Hematopoietic multipotent progenitor cell treated with erythropoietin and hydrocortisone succinate and interleukin-3 and kit ligand, for 15 days (in vitro differentiated cells): Measurements from ENCODE around the gene HSFX2.
"Not testable (repeated sequence)": the region's sequence is repeated elsewhere in the genome, so short reads cannot be mapped to it uniquely, and the experiment has no call there.

ENCODE experiments used
- DNase-seq: peaks from one replicate; pipeline ENCODE4 v3.0.0-alpha.2; 2015; ENCODE audit warnings: low spot score

HSFX2 gene

GRCh38 chrX:149590993-149591392, 4.1 kb downstream of the HSFX2 start:
- not testable (repeated sequence) for DNase-seq

GRCh38 chrX:149587359-149587758, 7.8 kb downstream of the HSFX2 start, which contains the start of gene MAGEA9B:
Gene MAGEA9B, minus strand, starts transcription at chrX:149587459. Its CDS starts 4,280 bp downstream, at chrX:149583179.
- not testable (repeated sequence) for DNase-seq

GRCh38 chrX:149585631-149586030, 9.5 kb downstream of the HSFX2 start:
- DNase-seq: not testable (repeated sequence)

- DNase-seq: not testable (repeated sequence)
Observed at GRCh38 chrX:149573456-149573855, 21.7 kb downstream of the HSFX2 start.

GRCh38 chrX:149572743-149573142, 22.4 kb downstream of the HSFX2 start:
- DNase-seq: no peak

- no peak for DNase-seq
Observed at GRCh38 chrX:149571770-149572169, 23.3 kb downstream of the HSFX2 start.

- DNase-seq: no peak
Observed at GRCh38 chrX:149570668-149571067, 24.4 kb downstream of the HSFX2 start.

- DNase-seq: no peak
Observed at GRCh38 chrX:149569770-149570169, 25.3 kb downstream of the HSFX2 start.

GRCh38 chrX:149568701-149569296, 26.3 kb downstream of the HSFX2 start:
- no peak for DNase-seq

- DNase-seq: no peak
Observed at GRCh38 chrX:149567621-149568417, 27.3 kb downstream of the HSFX2 start.

- DNase-seq: no peak
Observed at GRCh38 chrX:149563359-149563758, 31.8 kb downstream of the HSFX2 start.

GRCh38 chrX:149555251-149555650, 39.9 kb downstream of the HSFX2 start:
- not testable (repeated sequence) for DNase-seq

- not testable (repeated sequence) for DNase-seq
Observed at GRCh38 chrX:149551939-149552248, 43.2 kb downstream of the HSFX2 start.

- DNase-seq: not testable (repeated sequence)
Observed at GRCh38 chrX:149551245-149551938, 43.7 kb downstream of the HSFX2 start.

GRCh38 chrX:149550454-149550853, 44.7 kb downstream of the HSFX2 start:
- not testable (repeated sequence) for DNase-seq

GRCh38 chrX:149549701-149550100, 45.4 kb downstream of the HSFX2 start, which contains the start of gene HSFX3:
Gene HSFX3, minus strand, starts transcription at chrX:149549924. Its CDS starts 72 bp downstream, at chrX:149549852.
- not testable (repeated sequence) for DNase-seq

GRCh38 chrX:149547782-149548181, 47.3 kb downstream of the HSFX2 start:
- DNase-seq: not testable (repeated sequence)

GRCh38 chrX:149546962-149547361, 48.2 kb downstream of the HSFX2 start:
- not testable (repeated sequence) for DNase-seq

- not testable (repeated sequence) for DNase-seq
Observed at GRCh38 chrX:149545545-149546543, 49.3 kb downstream of the HSFX2 start.
